GM12878 (cell line): ENCODE results near the gene PPP2R3A. TPM values are rescaled to one million over a fixed set of nuclear protein-coding genes. Genes with fewer than 3 reads are reported as not detected.

ENCODE experiments used
- ATAC-seq: fragments of 200-7000 bp; cut with Tn5 transposase; 3 replicates; pipeline ENCODE4 v1.9.1; 2020; ENCODE audit warnings: mild to moderate bottlenecking, moderate library complexity
- BruUV-seq: library from RNA; stranded (reverse); fragments of 400-500 nt; replicated peaks from 2 replicates; lab custom pipeline; 2021; lab: Mats Ljungman, UMichigan
- CTCF ChIA-PET: fragments of 300-600 bp; sonication (Branson Sonifier 250); formaldehyde crosslinking; extraction: SDS; loops from one replicate; lab custom pipeline; 2021; ENCODE audit warnings: inconsistent platforms; lab: Yijun Ruan, JAX
- POLR2A ChIA-PET: fragments of 350-600 bp; formaldehyde crosslinking; extraction: SDS; loops from one replicate; lab custom pipeline; 2021; ENCODE audit warnings: inconsistent platforms; lab: Charles Lee
- RAD21 ChIA-PET: fragments of 300-600 bp; sonication (Branson Sonifier 250); formaldehyde crosslinking; loops from one replicate; lab custom pipeline; 2023; ENCODE audit warnings: antibody characterized with exemption; ENCODE audit not compliant: unreplicated experiment; lab: Charles Lee
- SMC1A ChIA-PET: fragments of 300-600 bp; sonication (Branson Sonifier 250); formaldehyde crosslinking; loops from one replicate; lab custom pipeline; 2023; ENCODE audit not compliant: unreplicated experiment, uncharacterized antibody; lab: Charles Lee
- DNase-seq: peaks from one replicate; pipeline ENCODE4 v3.0.0-alpha.2; 2011; ENCODE audit warnings: low read depth, low spot score
- FAIRE-seq: peaks from 3 replicates; lab custom pipeline; 2011; peaks lifted over from hg19 to GRCh38; lab: Jason Lieb, UNC
- H2AFZ ChIP-seq: 2 replicates; pipeline ENCODE4 v1.6.0; 2011; ENCODE audit warnings: low read depth, low read length, control low read depth; ENCODE audit not compliant: control insufficient read depth
- H3K27ac ChIP-seq: 2 replicates; pipeline ENCODE4 v1.5.1; 2011; ENCODE audit warnings: control low read depth; ENCODE audit not compliant: control insufficient read depth, insufficient read depth
- H3K27me3 ChIP-seq, 2 experiments: replicated peaks in 1 of 2; 2 replicates each; pipeline versions ENCODE4 v1.6.0 to v1.6.1; 2011; ENCODE audit warnings: low read length in 1 of 2; ENCODE audit not compliant: control insufficient read depth in 2 of 2, insufficient read depth in 2 of 2
- H3K36me3 ChIP-seq, 2 experiments: 2 replicates each; pipeline ENCODE4 v1.5.1; 2011; ENCODE audit warnings: low read length in 1 of 2; ENCODE audit not compliant: control insufficient read depth in 2 of 2, insufficient read depth in 2 of 2
- H3K4me1 ChIP-seq: 2 replicates; pipeline ENCODE4 v1.6.1; 2011; ENCODE audit warnings: mild to moderate bottlenecking, low read length, moderate library complexity, mixed read lengths; ENCODE audit not compliant: control insufficient read depth, insufficient read depth
- H3K4me2 ChIP-seq: 2 replicates; pipeline ENCODE4 v1.6.0; 2011; ENCODE audit warnings: control low read depth; ENCODE audit not compliant: control insufficient read depth, insufficient read depth
- H3K4me3 ChIP-seq: fragments of 200-600 bp; sonication (generic); 2 replicates; pipeline ENCODE4 v1.5.1; 2016
- H3K79me2 ChIP-seq: 2 replicates; pipeline ENCODE4 v1.6.0; 2011; ENCODE audit warnings: low read length; ENCODE audit not compliant: control insufficient read depth, insufficient read depth
- H3K9ac ChIP-seq: 2 replicates; pipeline ENCODE4 v1.8.0; 2011; ENCODE audit warnings: low read length, control low read depth, mixed read lengths; ENCODE audit not compliant: control insufficient read depth, insufficient read depth
- H3K9me3 ChIP-seq: replicated peaks from 3 replicates; pipeline ENCODE4 v1.5.1; 2011; ENCODE audit warnings: mild to moderate bottlenecking, low read length; ENCODE audit not compliant: control insufficient read depth, insufficient read depth
- H4K20me1 ChIP-seq: 2 replicates; pipeline ENCODE4 v1.6.0; 2011; ENCODE audit not compliant: control insufficient read depth, insufficient read depth
- ATF3 ChIP-seq: IDR thresholded peaks from 2 replicates; pipeline ENCODE4 v1.6.1; 2011; ENCODE audit warnings: low read depth, mild to moderate bottlenecking, low read length, moderate library complexity, borderline replicate concordance; ENCODE audit errors: extremely low read depth
- FOS ChIP-seq: IDR thresholded peaks from 3 replicates; pipeline ENCODE4 v1.6.1; 2011; ENCODE audit warnings: borderline replicate concordance; ENCODE audit not compliant: insufficient read length; ENCODE audit errors: extremely low read depth
- GABPA ChIP-seq: IDR thresholded peaks from 2 replicates; pipeline ENCODE4 v1.6.1; 2014; ENCODE audit warnings: antibody characterized with exemption, low read depth, mild to moderate bottlenecking, inconsistent platforms
- IKZF2 ChIP-seq, 2 experiments: fragments of 450-650 bp; IDR thresholded peaks; 2 replicates each; pipeline ENCODE4 v1.6.1; 2017; ENCODE audit warnings: mild to moderate bottlenecking in 2 of 2, moderate library complexity in 2 of 2
- MTA3 ChIP-seq: IDR thresholded peaks from 2 replicates; pipeline ENCODE4 v1.6.1; 2012; ENCODE audit warnings: low read length, inconsistent platforms, borderline replicate concordance
- SPI1 ChIP-seq: IDR thresholded peaks from 2 replicates; pipeline ENCODE4 v1.6.1; 2011; ENCODE audit warnings: low read depth, mild to moderate bottlenecking, low read length, moderate library complexity, borderline replicate concordance; ENCODE audit not compliant: insufficient read depth
- WGBS: methylation state at CpG from one replicate; pipeline ENCODE4 v1.1.6; 2016; ENCODE audit warnings: low lambda C conversion rate; ENCODE audit not compliant: insufficient replicate concordance, insufficient coverage; ENCODE audit errors: missing lambda C conversion rate; 5-methylcytosine and 5-hydroxymethylcytosine counted together
- in situ Hi-C: fragments of 300-500 bp; cut with MboI; formaldehyde crosslinking; loops from 9 replicates; pipeline ENCODE4 v1.14.3; 2018; ENCODE audit warnings: mixed read lengths
- intact Hi-C: fragments of 100-400 bp; cut with micrococcal nuclease; formaldehyde crosslinking; loops from one replicate; pipeline ENCODE4 v1.14.2; 2022; ENCODE audit not compliant: unreplicated experiment
- polyA plus RNA-seq, 11 experiments: library from polyadenylated mRNA; depleted of rRNA in 4 of 11; unstranded in 6 of 11; stranded (reverse) in 5 of 11; fragments of >200 nt; fragmentation: Nextera tagmentation in 4 of 11; fragmentation: Illumina TruSeq in 1 of 11; extraction: Ambion mirVana in 4 of 11; extraction: Trizol in 1 of 11; gene quantifications; 1 replicate in 1 of 11; 2 replicates in 10 of 11; pipeline versions ENCODE4 v1.2.1 to v1.2.3, GENCODE V29; 2011 to 2016; ENCODE audit warnings: inconsistent platforms in 2 of 11, missing spikeins in 2 of 11, low read depth in 1 of 11
- total RNA-seq, 4 experiments: library from RNA; depleted of rRNA in 3 of 4; stranded (reverse); fragments of >200 nt in 3 of 4; fragmentation: Illumina TruSeq in 1 of 4; extraction: Trizol in 1 of 4; gene quantifications; 2 replicates each; pipeline versions ENCODE4 v1.2.1 to v1.2.3, GENCODE V29; 2013 to 2021

PPP2R3A gene
- total and polyA plus RNA-seq, 10 of the 15 experiments (the other 5 are each of a cell fraction or from before 2014, with no cell fraction given), result under 0.01 to 0.16 (median 0.06) TPM; not detected in 5

GRCh38 chr3:135920275-135920674 is 45.3 kb upstream of the PPP2R3A start (continued):
- TF ChIP-seq SPI1 (no peak), GABPA (no peak), FOS (no peak)

- SMC1A ChIA-PET, result no interaction called here
- ATAC-seq (no peak), DNase-seq (no peak), FAIRE-seq (no peak)
- Histone ChIP-seq H4K20me1 (no peaks in the 10 kb centered on the region), H3K27ac (no peak overlapping the region), H3K27me3 (no peaks in the 10 kb centered on the region; a peak in 2 of 4 replicates), H3K9me3 (no peaks in the 10 kb centered on the region), H3K4me2 (no peak overlapping the region), H3K9ac (no peak overlapping the region), H2AFZ (no peak overlapping the region), H3K4me1 (no peaks in the 10 kb centered on the region), H3K4me3 (no peak overlapping the region), H3K79me2 (no peaks in the 10 kb centered on the region), H3K36me3 (no peaks in the 10 kb centered on the region)
- WGBS, result 68% methylated on average over 3 of the region's 3 CpGs
- POLR2A ChIA-PET, result no interaction called here
- TF ChIP-seq ATF3 (no peak), MTA3 (no peak), SPI1 (no peak), IKZF2 (IDR thresholded peaks at IDR 0.05) (no peak)
- CTCF ChIA-PET, result interaction anchor here (1.4 to 3.0 kb wide), 2 partner anchors 9 to 120 kb away, joined by 3 to 10 read pairs; no protein-coding TSS in a partner anchor
- RAD21 ChIA-PET, result interaction anchor here (1.1 kb wide), 1 partner anchor 120 kb away, joined by 3 read pairs; no protein-coding TSS in a partner anchor
- intact Hi-C loops (no loop called here), in situ Hi-C loops (no loop called here)
- BruUV-seq, result no TSS peak
These were observed 42.7 kb upstream of the PPP2R3A start for GRCh38 chr3:135922903-135923250.
